Suprapubic skin (tissue), 4 donors: Measurements from ENCODE around the gene ARSD.

Source experiments
- EP300 ChIP-seq: sonication (generic); formaldehyde crosslinking; IDR thresholded peaks from one replicate; pipeline ENCODE4 v1.6.1; 2017; ENCODE audit warnings: antibody characterized with exemption
- POLR2A ChIP-seq, 2 donors: fragments of 450-650 bp; IDR thresholded peaks; one replicate each; pipeline ENCODE4 v1.6.1; 2017; ENCODE audit warnings: antibody characterized with exemption in 2 of 2, mild to moderate bottlenecking in 2 of 2, moderate library complexity in 2 of 2
- POLR2AphosphoS5 ChIP-seq, 3 donors: sonication (generic); formaldehyde crosslinking; IDR thresholded peaks; one replicate each; pipeline ENCODE4 v1.6.1; 2017; ENCODE audit warnings: antibody characterized with exemption in 3 of 3
- TF ChIP-seq, protein P1 (sequence below), 2 donors: fragments of 200-600 bp in 1 of 2; fragments of 450-650 bp in 1 of 2; sonication (generic) in 1 of 2; IDR thresholded peaks; one replicate each; pipeline ENCODE4 v1.5.1; 2016 to 2019; ENCODE audit warnings: antibody characterized with exemption in 2 of 2, mild to moderate bottlenecking in 1 of 2, moderate library complexity in 1 of 2

DNA sequence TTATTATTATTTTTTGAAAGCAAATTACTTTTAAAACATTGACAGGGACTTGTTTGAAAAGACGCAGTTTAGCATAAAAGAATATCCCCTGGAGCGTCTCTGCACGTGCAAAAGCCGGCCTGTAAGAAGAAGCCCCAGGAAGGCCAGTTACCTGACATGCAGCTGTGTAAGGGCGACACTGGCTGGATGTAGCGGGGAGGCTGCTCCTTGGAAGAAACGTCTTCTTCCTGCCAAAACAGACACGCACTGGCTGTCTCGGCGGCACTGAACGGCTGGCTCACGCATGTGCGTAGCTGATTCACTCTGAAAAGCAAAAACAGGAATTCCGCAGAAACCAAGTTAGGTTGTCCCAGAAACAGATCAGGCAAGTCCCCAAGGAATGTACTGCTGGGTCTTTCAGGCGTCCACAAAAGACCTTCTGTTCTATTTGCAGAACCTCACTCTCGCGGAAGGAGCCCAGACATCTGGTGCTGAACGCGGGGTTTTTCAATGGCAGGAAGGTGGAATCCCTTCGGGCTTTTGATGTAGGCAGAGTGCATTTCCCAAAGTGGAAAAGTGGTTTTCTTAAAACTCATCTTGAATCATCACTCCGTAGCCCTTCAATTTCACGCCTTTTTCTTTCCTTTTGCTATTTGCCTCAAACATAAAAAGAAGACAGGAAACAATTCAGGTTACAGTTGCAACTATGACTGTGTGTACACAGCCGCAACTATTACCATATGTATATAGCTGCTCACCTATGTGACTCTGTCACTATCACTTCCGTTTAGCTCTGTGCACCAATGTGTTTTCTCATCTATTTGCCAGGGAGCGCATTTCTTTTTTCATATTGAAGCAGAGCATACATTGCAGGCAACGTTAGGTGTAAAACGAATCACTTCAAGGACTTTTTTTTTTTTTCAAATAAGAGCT is 39.1 kb upstream of the ARSD start:
- TF ChIP-seq, protein P1, sequence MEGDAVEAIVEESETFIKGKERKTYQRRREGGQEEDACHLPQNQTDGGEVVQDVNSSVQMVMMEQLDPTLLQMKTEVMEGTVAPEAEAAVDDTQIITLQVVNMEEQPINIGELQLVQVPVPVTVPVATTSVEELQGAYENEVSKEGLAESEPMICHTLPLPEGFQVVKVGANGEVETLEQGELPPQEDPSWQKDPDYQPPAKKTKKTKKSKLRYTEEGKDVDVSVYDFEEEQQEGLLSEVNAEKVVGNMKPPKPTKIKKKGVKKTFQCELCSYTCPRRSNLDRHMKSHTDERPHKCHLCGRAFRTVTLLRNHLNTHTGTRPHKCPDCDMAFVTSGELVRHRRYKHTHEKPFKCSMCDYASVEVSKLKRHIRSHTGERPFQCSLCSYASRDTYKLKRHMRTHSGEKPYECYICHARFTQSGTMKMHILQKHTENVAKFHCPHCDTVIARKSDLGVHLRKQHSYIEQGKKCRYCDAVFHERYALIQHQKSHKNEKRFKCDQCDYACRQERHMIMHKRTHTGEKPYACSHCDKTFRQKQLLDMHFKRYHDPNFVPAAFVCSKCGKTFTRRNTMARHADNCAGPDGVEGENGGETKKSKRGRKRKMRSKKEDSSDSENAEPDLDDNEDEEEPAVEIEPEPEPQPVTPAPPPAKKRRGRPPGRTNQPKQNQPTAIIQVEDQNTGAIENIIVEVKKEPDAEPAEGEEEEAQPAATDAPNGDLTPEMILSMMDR (IDR thresholded peaks at IDR 0.05): no peak
- TF ChIP-seq POLR2AphosphoS5 (IDR thresholded peaks at IDR 0.05): no peak
- TF ChIP-seq POLR2A (IDR thresholded peaks at IDR 0.05): no peak
- TF ChIP-seq EP300: no peak
